ACHN (cell line): ENCODE data around the gene NKX6-2.
"Not testable (repeated sequence)": the region's sequence is repeated elsewhere in the genome, so short reads cannot be mapped to it uniquely, and the experiment has no call there.

Source experiments
- DNase-seq: peaks from one replicate; pipeline ENCODE4 v3.0.0-alpha.2; 2015
- in situ Hi-C: cut with HindIII; loops from 2 replicates; pipeline ENCODE4 v1.10.0; 2017; ENCODE audit warnings: low sequenced_read_pairs, low pct_ligation_motif_present, low pct_unique_long_range_greater_than_20kb

NKX6-2 gene

DNA sequence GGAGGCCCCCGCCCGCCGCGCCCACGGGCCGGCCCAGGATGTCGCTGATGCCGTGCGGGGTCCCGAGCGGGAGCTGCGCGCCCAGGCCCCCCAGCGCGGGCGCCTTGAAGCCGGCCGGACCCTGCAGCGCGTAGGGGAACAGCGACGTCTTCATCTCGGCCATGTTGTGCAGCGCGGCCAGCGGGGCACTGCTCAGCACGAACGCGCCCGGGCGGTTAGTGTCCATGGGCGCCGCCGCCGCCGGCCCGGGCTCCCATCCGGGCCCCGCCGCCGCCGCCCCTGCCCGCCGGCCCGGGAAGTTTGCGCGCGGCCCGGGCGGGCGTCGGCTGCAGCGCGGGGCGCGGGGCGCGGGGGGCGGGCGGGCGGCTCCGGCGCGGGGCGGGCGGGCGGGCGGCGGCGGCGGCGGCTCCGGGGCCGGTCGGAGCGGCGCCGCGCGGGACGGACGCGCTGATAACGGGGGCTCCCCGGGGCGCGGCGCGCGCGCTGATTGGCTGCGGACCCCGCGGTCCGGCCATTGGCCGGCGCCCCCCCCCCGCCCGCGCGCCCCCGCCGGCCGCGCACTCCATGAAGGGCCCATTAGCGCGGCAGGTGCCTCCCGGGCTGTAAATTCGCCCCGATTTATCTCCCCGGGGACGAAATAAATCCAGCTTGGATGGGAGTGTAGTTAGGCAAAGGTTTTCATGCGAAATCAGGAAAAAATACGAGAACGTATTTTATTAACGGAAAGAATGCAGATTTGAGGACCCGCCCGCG, at the start of gene NKX6-2:
NKX6-2 (minus strand) TSS at position 425 of the 753 bp plus-strand sequence; CDS start at position 226, 199 bp downstream.
- DNase-seq: no peak

GRCh38 chr10:132834891-132835847, 49.2 kb upstream of the NKX6-2 start:
- in situ Hi-C loops: no loop called here
- DNase-seq: no peak

More for the DNA sequence above, at the start of gene NKX6-2:
- in situ Hi-C loops: no loop called here

GRCh38 chr10:132834311-132834761, 48.4 kb upstream of the NKX6-2 start:
- no peak for DNase-seq
- in situ Hi-C loops: no loop called here

DNA sequence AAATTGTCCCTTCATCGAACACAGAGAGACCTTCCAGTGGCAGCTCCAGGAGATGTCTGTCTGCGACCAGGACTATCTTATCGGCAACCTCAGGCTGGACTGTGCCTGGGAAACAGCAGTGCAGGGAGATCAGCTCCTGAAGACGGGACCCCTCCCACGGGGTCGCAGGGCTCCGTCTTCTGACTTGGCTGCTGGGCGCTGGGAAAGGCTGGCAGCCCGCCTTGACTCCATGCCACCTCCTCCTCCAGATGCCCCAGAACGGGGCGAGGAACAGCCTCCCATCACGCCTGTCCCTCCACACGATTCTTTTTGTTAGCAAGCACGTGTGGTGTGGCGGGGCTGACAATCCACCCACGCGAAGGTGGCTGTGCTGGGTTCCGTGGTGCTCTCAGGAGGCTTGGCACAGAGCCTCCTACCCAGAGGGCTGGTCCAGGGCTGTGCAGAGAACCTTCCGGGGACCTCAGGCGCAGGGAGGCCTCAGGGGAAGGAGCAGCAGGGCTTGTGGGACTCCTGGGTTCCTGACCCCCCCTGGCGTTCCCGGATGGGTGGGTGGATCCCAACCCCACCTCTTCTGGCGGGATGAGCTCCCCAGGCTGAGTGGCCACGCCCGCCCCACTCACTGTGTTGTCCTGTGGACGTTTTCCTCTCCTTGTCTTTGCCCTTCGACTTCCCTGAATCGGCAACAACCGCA, 47.6 kb upstream of the NKX6-2 start:
- DNase-seq: no peak
- in situ Hi-C loops: no loop called here

GRCh38 chr10:132832186-132832969, 46.4 kb upstream of the NKX6-2 start:
- DNase-seq: no peak
- in situ Hi-C loops: no loop called here

- DNase-seq: no peak
- in situ Hi-C loops: no loop called here
These were observed 43.5 kb upstream of the NKX6-2 start for GRCh38 chr10:132829403-132829802.

DNA sequence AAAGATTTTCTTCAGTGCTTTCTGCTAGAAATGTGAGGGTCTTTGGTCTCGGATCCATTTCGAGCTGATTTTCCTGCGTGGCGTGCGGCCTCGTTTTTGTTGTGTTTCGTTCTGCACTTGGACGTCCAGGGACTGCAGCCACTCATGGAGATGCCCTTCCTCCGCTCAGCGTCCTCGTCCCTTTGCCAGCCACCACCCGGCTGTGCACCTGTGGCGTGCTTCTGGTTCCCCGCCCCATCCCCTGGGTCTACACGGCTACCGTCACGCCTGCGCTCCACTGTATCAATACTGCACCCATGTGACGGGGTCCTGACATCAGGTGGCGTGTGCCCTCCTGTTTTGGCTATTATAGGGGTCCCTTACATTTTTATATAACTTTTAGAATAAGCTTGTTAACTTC, 42.7 kb upstream of the NKX6-2 start:
- DNase-seq: no peak

DNA sequence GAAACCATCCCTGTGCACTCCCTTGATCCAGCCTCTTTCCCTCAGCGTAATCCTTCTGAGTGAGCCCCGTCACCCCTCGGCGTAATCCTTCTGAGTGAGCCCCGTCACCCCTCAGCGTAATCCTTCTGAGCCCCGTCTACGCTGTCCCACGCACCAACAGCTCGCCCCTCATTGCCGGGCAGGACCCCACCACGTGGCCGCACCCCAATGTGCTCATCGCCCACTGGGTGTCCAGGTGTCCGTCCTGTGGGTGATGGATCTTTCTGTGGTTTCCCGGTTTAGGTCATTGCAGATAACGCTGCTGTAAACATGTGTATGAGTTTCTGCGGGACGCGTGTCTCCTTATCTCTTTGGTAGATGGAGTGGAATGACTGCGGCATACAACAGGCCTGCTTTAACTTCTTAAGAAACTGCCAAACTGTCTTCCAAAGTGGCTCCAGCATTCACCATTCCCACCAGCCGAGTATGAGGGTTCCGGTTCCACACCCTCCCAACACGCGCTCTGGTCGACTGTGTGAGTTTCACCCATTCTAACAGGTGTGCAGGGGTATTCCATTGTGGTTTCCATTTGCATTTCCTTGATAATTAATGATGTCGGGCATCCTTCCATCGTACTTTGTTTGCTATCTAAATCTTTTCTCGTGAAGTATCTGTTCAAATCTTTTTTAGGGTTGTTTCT, 42.1 kb upstream of the NKX6-2 start:
- no peak for DNase-seq
- in situ Hi-C loops: no loop called here

More for the DNA sequence above, 42.7 kb upstream of the NKX6-2 start:
- in situ Hi-C loops: no loop called here

DNA sequence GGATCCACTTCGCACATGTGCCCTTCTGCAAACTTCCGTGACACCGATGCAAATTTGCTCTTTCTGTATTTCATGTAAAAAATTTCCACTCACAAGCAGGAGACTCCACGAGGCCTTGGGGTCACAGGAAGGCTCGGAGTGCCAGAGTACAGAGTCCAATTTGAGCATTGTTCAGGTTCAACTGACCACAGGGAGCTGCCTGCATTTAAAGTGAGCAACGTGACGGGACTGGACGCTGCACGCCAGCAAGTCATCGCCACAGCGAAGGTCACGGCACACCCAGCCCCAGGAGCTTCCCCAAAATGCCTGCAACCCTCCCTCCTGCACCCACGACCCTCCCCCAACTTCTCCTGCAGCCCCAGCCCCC, 41.5 kb upstream of the NKX6-2 start:
- DNase-seq: no peak
- in situ Hi-C loops: no loop called here

DNA sequence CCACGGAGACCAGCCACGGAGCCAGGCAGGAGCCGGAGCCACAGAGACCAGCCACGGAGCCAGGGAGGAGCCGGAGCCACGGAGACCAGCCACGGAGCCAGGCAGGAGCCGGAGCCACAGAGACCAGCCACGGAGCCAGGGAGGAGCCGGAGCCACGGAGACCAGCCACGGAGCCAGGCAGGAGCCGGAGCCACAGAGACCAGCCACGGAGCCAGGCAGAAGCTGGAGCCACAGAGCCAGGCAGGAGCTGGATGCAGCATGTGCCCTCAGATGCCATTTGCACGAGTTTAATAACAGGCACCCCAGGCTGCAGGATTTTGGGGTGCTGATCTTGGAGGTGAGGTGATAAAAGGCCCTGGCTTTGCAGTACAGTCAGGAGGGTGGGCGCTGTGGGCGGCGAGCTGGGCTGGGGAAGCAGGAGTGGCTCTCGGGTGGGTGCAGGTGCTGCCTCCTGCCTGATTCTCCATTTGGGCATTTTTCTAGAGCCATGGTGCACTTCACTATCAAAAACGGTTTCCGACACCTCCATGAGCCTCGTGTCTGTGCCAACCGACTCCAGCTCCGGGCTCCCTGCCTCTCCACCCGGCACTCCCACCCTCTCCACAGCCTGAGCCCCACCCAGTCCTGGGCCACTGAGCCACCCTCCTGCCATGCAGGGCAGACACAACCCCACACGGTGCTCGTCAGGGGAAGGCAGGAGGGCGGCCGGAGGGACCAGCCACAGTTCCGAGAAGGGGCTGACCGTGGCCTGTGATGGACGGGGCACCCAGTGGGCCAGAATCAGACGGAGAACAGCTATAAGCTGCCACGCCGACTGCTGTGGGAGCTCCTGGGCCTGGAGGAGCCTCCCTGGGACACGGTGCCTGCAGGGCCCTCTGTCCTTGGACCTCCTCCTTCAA, 40.8 kb upstream of the NKX6-2 start:
- in situ Hi-C loops: no loop called here
- no peak for DNase-seq

- in situ Hi-C loops, DNase-seq: not testable (repeated sequence)
These were observed 40.0 kb upstream of the NKX6-2 start for GRCh38 chr10:132825783-132826523.

GRCh38 chr10:132820056-132820455, 34.1 kb upstream of the NKX6-2 start:
- DNase-seq: no peak
- in situ Hi-C loops: no loop called here

DNA sequence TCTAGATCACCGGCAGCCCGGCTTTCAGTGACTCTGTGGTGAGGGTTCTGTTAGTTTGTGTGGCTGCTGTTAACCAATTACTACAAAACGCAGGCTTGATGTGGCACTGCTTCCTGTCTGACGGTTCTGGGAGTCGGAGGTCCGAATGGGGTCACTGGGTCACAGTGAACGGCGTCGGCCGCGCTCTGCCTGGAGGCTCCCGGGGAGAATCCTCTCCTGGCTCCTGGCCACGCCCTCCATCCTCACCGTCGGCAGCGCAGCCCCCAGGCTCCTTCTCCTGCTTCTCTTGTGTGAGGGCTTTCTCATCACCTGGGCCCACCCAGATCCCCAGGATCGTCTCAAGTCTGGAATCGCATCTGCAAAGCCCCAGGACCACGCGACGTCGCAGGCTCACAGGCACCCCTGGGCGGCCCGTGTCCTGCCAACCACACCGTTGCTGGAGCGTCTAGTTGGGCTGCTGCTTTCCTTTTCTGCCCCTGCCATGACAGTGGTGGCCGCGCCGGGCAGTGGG, 31.8 kb upstream of the NKX6-2 start:
- in situ Hi-C loops: no loop called here
- no peak for DNase-seq

GRCh38 chr10:132816718-132817117, 30.8 kb upstream of the NKX6-2 start:
- in situ Hi-C loops: no loop called here
- no peak for DNase-seq

GRCh38 chr10:132815168-132815857, 29.4 kb upstream of the NKX6-2 start:
- in situ Hi-C loops: no loop called here
- no peak for DNase-seq
